A549 (cell line): Measurements from ENCODE around the gene SLCO3A1.

ENCODE experiments used
- CTCF ChIP-seq: fragments of >200 bp; sonication (Bioruptor Twin); formaldehyde crosslinking; IDR thresholded peaks from 3 replicates; pipeline ENCODE4 v1.5.1; 2016
- JUN ChIP-seq, 2 experiments: fragments of >200 bp; sonication (Bioruptor Twin); formaldehyde crosslinking; IDR thresholded peaks; 2 replicates in 1 of 2; 3 replicates in 1 of 2; pipeline ENCODE4 v1.6.1; 2016 to 2017
- MAX ChIP-seq: IDR thresholded peaks from 2 replicates; pipeline ENCODE4 v1.6.1; 2012
- RAD21 ChIP-seq, 2 experiments: fragments of >200 bp in 1 of 2; sonication (Bioruptor Twin) in 1 of 2; formaldehyde crosslinking in 1 of 2; IDR thresholded peaks in 1 of 2; conservative IDR thresholded peaks in 1 of 2; 2 replicates in 1 of 2; 3 replicates in 1 of 2; pipeline ENCODE4 v1.6.1; 2012 to 2018; ENCODE audit warnings: inconsistent platforms in 1 of 2
- SMC3 ChIP-seq: fragments of >200 bp; sonication (Bioruptor Twin); formaldehyde crosslinking; IDR thresholded peaks from 3 replicates; pipeline ENCODE4 v1.6.1; 2018; ENCODE audit warnings: inconsistent platforms

GRCh38 chr15:92118936-92119325 is 265.4 kb downstream of the SLCO3A1 start:
- TF ChIP-seq JUN (IDR thresholded peaks at IDR 0.05) (no peak), RAD21 (conservative IDR thresholded peaks at IDR 0.05 in 1 of 2, IDR thresholded peaks at IDR 0.05 in 1 of 2) (no peak), CTCF (no peak), MAX (no peak), SMC3 (no peak)
